ENCODE measurements around the gene SOWAHA. TPM values are rescaled to one million over a fixed set of nuclear protein-coding genes. Genes with fewer than 3 reads are reported as not detected.

The SOWAHA gene
- total and polyA plus RNA-seq, 4 donors, result 0.06 to 0.98 (median 0.12) TPM

- ATAC-seq (ENCODE audit: insufficient read depth, low FRiP score) (peak; percentile 79), DNase-seq (peak in 1 of 3 donors; percentile 48)
- Histone ChIP-seq H3K27ac (ENCODE audit: low read depth in 1 of 2, low read length in 1 of 2) (peak within 1 kb of the TSS; percentile 80 to 91), H3K4me3 (peak within 1 kb of the TSS; percentile 69), H3K9me3 (ENCODE audit: control insufficient read depth in 4 of 4, insufficient read depth in 3 of 4, low read length in 3 of 4) (peaks cover 0 to 2% (median 0%) of the 10 kb centered on the region in 4 donors), H3K4me1 (ENCODE audit: control insufficient read depth in 5 of 5, insufficient read depth in 5 of 5, low read length in 5 of 5) (peaks cover 0 to 7% (median 6%) of the 10 kb centered on the region in 5 donors), H3K36me3 (ENCODE audit: control insufficient read depth in 4 of 4, insufficient read depth in 4 of 4, low read length in 4 of 4) (no peaks in the 10 kb centered on the region), H3K27me3 (ENCODE audit: control insufficient read depth in 3 of 3, insufficient read depth in 3 of 3, low read length in 2 of 3) (peaks cover 0 to 17% (median 11%) of the 10 kb centered on the region in 3 donors), H3K9ac (ENCODE audit: insufficient read depth in 1 of 2, low read length in 2 of 2) (peak within 1 kb of the TSS in 1 of 2 donors; percentile 37)
- no peak for TF ChIP-seq CTCF (IDR thresholded peaks at IDR 0.05; ENCODE audit: control extremely low read depth, extremely low read depth)
- WGBS, 2 donors, result 4 to 12% methylated on average over 49 to 78 of the region's 78 CpGs
Measured at GRCh38 chr5:132830436-132831094, 17.5 kb downstream of the SOWAHA start, which contains the start of gene SHROOM1. SHROOM1 (minus strand) TSS chr5:132830647; CDS start chr5:132826140, 4,507 bp downstream.

GRCh38 chr5:132831095-132831860 is 18.2 kb downstream of the SOWAHA start:
- Histone ChIP-seq H3K9ac (ENCODE audit: insufficient read depth in 1 of 2, low read length in 2 of 2) (no peak overlapping the region), H3K27me3 (ENCODE audit: control insufficient read depth in 3 of 3, insufficient read depth in 3 of 3, low read length in 2 of 3) (peaks cover 0 to 13% (median 9%) of the 10 kb centered on the region in 3 donors), H3K27ac (ENCODE audit: low read depth in 1 of 2, low read length in 1 of 2) (peak overlapping the region in 1 of 2 donors; percentile 91), H3K4me3 (peak overlapping the region; percentile 69), H3K4me1 (ENCODE audit: control insufficient read depth in 5 of 5, insufficient read depth in 5 of 5, low read length in 5 of 5) (peaks cover 0 to 6% (median 3%) of the 10 kb centered on the region in 5 donors), H3K36me3 (ENCODE audit: control insufficient read depth in 4 of 4, insufficient read depth in 4 of 4, low read length in 4 of 4) (no peaks in the 10 kb centered on the region), H3K9me3 (ENCODE audit: control insufficient read depth in 4 of 4, insufficient read depth in 3 of 4, low read length in 3 of 4) (peaks cover 0 to 2% (median 0%) of the 10 kb centered on the region in 4 donors)
- ATAC-seq (ENCODE audit: insufficient read depth, low FRiP score), result no peak
- TF ChIP-seq CTCF (IDR thresholded peaks at IDR 0.05; ENCODE audit: control extremely low read depth, extremely low read depth), result no peak
- 87 to 94% methylated on average over 15 of the region's 15 CpGs for WGBS, 2 donors
- no peak for DNase-seq

GRCh38 chr5:132832612-132833011 is 19.5 kb downstream of the SOWAHA start:
- H3K36me3 ChIP-seq (ENCODE audit: control insufficient read depth in 4 of 4, insufficient read depth in 4 of 4, low read length in 4 of 4), result no peaks in the 10 kb centered on the region
- no peak overlapping the region for H3K9ac ChIP-seq (ENCODE audit: insufficient read depth in 1 of 2, low read length in 2 of 2)
- H3K27ac ChIP-seq (ENCODE audit: low read depth in 1 of 2, low read length in 1 of 2), result no peak overlapping the region
- peaks cover 0 to 2% (median 0%) of the 10 kb centered on the region in 4 donors for H3K9me3 ChIP-seq (ENCODE audit: control insufficient read depth in 4 of 4, insufficient read depth in 3 of 4, low read length in 3 of 4)
- peaks cover 0 to 10% (median 8%) of the 10 kb centered on the region in 3 donors for H3K27me3 ChIP-seq (ENCODE audit: control insufficient read depth in 3 of 3, insufficient read depth in 3 of 3, low read length in 2 of 3)
- ATAC-seq (ENCODE audit: insufficient read depth, low FRiP score), result no peak
- TF ChIP-seq CTCF (IDR thresholded peaks at IDR 0.05; ENCODE audit: control extremely low read depth, extremely low read depth), result no peak
- no peak overlapping the region for H3K4me3 ChIP-seq
- peaks cover 0 to 6% (median 0%) of the 10 kb centered on the region in 5 donors for H3K4me1 ChIP-seq (ENCODE audit: control insufficient read depth in 5 of 5, insufficient read depth in 5 of 5, low read length in 5 of 5)
- DNase-seq, result no peak
- 93 to 96% methylated on average over 5 of the region's 5 CpGs for WGBS, 2 donors
